COLO829 (cell line): ENCODE measurements around the gene GABRR2.

Experiments
- DNase-seq: peaks from one replicate; pipeline ENCODE4 v3.0.0; 2012; ENCODE audit warnings: low spot score

Gene GABRR2

GRCh38 chr6:89315249-89315885 lies at the start of gene GABRR2:
TSS of gene GABRR2 (minus strand) at chr6:89315299. CDS start at chr6:89315165, 134 bp downstream.
- no peak for DNase-seq

- no peak for DNase-seq
These were observed 49.5 kb upstream of the GABRR2 start for GRCh38 chr6:89364586-89364985.

- no peak for DNase-seq
These were observed 46.1 kb upstream of the GABRR2 start for GRCh38 chr6:89361171-89361570.

GRCh38 chr6:89360415-89360999 lies 45.4 kb upstream of the GABRR2 start:
- no peak for DNase-seq

GRCh38 chr6:89359561-89359960 lies 44.5 kb upstream of the GABRR2 start:
- no peak for DNase-seq

- no peak for DNase-seq
These were observed 42.3 kb upstream of the GABRR2 start for GRCh38 chr6:89357390-89357789.

- DNase-seq: no peak
These were observed 41.6 kb upstream of the GABRR2 start for GRCh38 chr6:89356642-89357170.

- DNase-seq: no peak
These were observed 40.6 kb upstream of the GABRR2 start for GRCh38 chr6:89355511-89356194.

- no peak for DNase-seq
These were observed 38.7 kb upstream of the GABRR2 start for GRCh38 chr6:89353702-89354392.

- DNase-seq: no peak
These were observed 38.0 kb upstream of the GABRR2 start for GRCh38 chr6:89353118-89353556.

GRCh38 chr6:89352278-89353117 lies 37.4 kb upstream of the GABRR2 start, which contains the start of gene UBE2J1:
TSS of gene UBE2J1 (minus strand) at chr6:89352722. CDS start at chr6:89352569, 153 bp downstream.
- DNase-seq: peak; percentile 63

GRCh38 chr6:89351671-89352277 lies 36.7 kb upstream of the GABRR2 start:
- DNase-seq: no peak

GRCh38 chr6:89350281-89350966 lies 35.3 kb upstream of the GABRR2 start:
- DNase-seq: no peak

GRCh38 chr6:89348372-89348771 lies 33.3 kb upstream of the GABRR2 start:
- no peak for DNase-seq

- DNase-seq: no peak
These were observed 32.7 kb upstream of the GABRR2 start for GRCh38 chr6:89347825-89348224.

GRCh38 chr6:89346433-89346832 lies 31.3 kb upstream of the GABRR2 start:
- DNase-seq: no peak

- DNase-seq: no peak
These were observed 24.5 kb upstream of the GABRR2 start for GRCh38 chr6:89339565-89339964.

- DNase-seq: no peak
These were observed 20.1 kb upstream of the GABRR2 start for GRCh38 chr6:89335164-89335563.

- DNase-seq: no peak
These were observed 15.8 kb upstream of the GABRR2 start for GRCh38 chr6:89330910-89331309.

- no peak for DNase-seq
These were observed 13.9 kb upstream of the GABRR2 start for GRCh38 chr6:89328976-89329375.
